GM18517 (cell line): Measurements from ENCODE around the gene FGB.

Experiments
- ATAC-seq: cut with Tn5 transposase; IDR thresholded peaks from one replicate; pipeline ENCODE4 v1.9.1; 2021; ENCODE audit warnings: mild to moderate bottlenecking, moderate library complexity; ENCODE audit not compliant: unreplicated experiment

The FGB gene

GRCh38 chr4:154565704-154566103 lies 2.9 kb downstream of the FGB start:
- no peak for ATAC-seq

GRCh38 chr4:154566639-154567204 lies 3.9 kb downstream of the FGB start:
- ATAC-seq = no peak

DNA sequence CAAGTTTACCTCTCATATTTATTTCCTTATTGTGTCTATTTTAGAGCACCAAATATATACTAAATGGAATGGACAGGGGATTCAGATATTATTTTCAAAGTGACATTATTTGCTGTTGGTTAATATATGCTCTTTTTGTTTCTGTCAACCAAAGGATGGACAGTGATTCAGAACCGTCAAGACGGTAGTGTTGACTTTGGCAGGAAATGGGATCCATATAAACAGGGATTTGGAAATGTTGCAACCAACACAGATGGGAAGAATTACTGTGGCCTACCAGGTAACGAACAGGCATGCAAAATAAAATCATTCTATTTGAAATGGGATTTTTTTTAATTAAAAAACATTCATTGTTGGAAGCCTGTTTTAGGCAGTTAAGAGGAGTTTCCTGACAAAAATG lies 6.2 kb downstream of the FGB start:
- no peak for ATAC-seq

DNA sequence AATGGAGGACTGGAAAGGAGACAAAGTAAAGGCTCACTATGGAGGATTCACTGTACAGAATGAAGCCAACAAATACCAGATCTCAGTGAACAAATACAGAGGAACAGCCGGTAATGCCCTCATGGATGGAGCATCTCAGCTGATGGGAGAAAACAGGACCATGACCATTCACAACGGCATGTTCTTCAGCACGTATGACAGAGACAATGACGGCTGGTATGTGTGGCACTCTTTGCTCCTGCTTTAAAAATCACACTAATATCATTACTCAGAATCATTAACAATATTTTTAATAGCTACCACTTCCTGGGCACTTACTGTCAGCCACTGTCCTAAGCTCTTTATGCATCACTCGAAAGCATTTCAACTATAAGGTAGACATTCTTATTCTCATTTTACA lies 6.8 kb downstream of the FGB start:
- ATAC-seq = no peak

GRCh38 chr4:154573190-154573870 lies 10.5 kb downstream of the FGB start:
- no peak for ATAC-seq

GRCh38 chr4:154574311-154574710 lies 11.5 kb downstream of the FGB start:
- no peak for ATAC-seq

- ATAC-seq = no peak
Observed at GRCh38 chr4:154577324-154577723, 14.5 kb downstream of the FGB start.

- no peak for ATAC-seq
Observed at GRCh38 chr4:154578919-154579318, 16.1 kb downstream of the FGB start.

- no peak for ATAC-seq
Observed at GRCh38 chr4:154579927-154580326, 17.1 kb downstream of the FGB start.

DNA sequence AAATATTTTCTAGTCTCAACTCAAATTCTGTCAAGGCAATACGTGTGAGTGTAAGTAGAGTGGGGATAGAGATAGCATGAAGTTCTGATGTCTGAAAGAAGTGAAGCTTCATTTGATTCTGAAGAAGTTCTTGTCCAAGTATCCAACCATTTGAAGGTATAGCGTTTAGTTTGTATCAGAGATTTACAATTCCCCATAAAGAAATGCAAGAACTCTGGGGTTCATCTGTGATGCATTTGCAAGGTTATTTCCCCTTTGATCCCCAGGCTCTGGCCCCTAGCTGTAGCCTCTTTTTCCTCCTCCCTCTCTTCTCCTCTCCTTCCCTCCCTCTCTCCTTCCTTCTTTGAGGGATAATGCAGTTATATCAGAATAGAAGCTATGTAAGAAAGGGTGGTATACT lies 19.9 kb downstream of the FGB start:
- ATAC-seq = no peak

GRCh38 chr4:154583230-154583629 lies 20.4 kb downstream of the FGB start:
- ATAC-seq = no peak

DNA sequence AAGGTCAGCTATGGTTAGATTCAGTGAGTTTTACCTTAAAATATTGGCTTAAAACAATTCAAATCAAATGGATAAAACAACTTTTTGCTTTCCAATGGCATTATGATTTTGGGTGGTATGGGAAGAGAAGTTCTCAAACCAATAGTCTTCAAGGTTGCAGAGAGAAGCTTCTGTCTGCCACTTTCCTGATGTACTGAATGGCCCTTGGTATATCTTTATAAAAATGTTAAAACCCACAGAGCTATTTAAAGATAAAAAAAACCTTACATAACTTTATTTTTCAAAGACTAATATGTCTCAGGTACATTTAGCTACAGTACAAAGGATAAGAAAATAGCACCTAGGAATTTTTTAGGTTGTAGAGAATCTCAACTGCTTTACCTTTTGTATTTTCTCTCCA lies 20.9 kb downstream of the FGB start:
- ATAC-seq = no peak

DNA sequence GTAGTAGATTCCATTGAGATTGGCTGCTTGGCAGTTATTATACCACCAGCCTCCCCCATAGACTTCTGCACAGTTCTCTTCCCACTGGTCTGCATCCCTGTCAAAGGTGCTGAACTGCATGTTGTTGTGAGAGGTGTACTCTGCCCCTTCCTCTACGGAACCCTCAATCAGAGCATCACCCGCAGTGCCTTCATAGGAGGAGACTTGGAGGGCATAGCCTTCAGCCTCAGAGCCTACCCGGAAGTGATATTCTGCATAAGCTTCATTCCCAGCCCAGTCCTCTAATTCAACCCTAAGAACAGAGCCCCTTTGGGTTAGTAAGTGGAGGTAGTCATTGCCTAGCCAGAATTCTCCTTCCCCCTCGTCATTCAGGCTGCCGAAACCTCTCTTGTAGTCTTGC lies 21.4 kb downstream of the FGB start:
- no peak for ATAC-seq

DNA sequence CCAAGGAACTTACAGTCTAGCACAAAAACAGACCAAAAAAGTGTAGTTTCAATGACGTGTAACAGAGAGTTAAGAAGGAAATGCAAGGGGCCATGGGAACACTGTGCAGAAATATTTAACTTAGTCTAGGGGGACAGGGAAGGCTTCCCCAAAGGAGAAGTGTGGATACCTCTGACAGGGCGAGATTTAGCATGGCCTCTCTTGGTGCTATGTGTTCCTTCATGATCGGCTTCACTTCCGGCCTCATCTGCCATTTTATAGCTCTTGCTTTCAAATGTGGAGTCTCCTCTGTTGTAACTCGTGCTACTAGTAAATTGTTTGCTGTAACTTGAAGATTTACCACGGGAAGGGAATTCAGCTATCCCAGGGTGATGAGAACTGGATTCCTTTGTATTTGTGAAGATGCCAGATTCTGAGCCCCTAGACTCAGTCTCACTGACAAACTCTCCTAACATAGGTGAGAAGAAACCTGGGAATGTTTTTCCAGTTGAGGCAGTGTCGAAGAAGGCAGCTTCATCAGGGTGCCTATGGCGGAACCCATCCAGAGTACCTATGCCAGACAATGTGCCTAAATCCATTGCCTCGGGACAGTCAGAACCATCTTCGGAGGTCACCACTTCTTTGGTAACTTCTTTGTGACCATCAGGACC lies 22.7 kb downstream of the FGB start:
- ATAC-seq = no peak

- no peak for ATAC-seq
Observed at GRCh38 chr4:154586296-154587033, 23.7 kb downstream of the FGB start.

GRCh38 chr4:154588198-154588597 lies 25.4 kb downstream of the FGB start:
- no peak for ATAC-seq

DNA sequence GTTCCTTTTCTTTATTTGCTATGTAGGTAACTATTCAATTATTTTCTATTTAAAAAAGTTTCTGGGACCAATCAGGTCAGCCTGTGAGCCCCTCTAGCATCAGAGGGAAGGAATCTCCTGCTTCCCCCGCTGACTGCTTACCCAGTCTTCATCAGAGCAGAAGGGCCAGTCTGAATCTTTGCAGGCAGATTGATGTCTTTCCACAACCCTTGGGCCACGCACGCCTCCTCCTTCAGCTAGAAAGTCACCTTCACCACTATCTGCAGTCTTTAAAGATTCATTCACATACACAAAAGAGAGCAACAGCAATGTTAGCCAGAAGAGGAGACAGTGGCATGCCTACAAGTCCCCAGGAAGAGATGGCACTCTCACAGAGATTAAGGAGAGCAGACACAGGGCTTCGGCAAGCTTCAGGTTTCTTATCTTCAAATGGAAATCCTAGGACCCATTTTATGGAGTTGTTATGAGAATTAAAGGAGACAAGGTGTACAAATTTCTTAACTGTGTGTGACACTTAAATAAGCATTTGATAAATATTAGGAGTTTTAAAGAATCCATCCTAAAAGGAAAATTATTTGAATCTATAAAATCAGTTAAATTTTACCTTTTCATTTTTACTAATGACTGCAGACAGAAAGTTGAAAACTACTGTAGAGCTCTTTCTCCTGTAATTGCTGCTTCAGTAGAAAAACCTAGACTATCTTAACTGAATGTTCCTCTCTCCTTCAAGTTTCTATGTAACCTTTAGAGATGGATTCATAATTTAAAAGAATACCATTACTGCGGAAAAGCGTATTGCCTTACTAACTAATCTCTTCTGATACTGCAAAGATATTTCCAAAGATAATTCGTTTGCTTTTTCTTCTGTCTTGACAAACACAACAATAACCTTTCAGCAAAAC lies 26.7 kb downstream of the FGB start:
- ATAC-seq = no peak

- ATAC-seq = no peak
Observed at GRCh38 chr4:154590329-154591006, 27.7 kb downstream of the FGB start, which contains the start of gene FGA. Gene FGA, minus strand, starts transcription at chr4:154590742. Its CDS starts 55 bp downstream, at chr4:154590687.

GRCh38 chr4:154591890-154592289 lies 29.1 kb downstream of the FGB start:
- no peak for ATAC-seq

- ATAC-seq = no peak
Observed at GRCh38 chr4:154593868-154594267, 31.1 kb downstream of the FGB start.
